Mucosa of descending colon (tissue), 3 donors: ENCODE data around the gene POMZP3. TPM values are rescaled to one million over a fixed set of nuclear protein-coding genes. Genes with fewer than 3 reads are reported as not detected.
"Not testable (repeated sequence)": the region's sequence is repeated elsewhere in the genome, so short reads cannot be mapped to it uniquely, and the experiment has no call there.

ENCODE experiments used
- ATAC-seq: fragments of 200-7000 bp; cut with Tn5 transposase; one replicate; pipeline ENCODE4 v1.9.1; 2020; ENCODE audit warnings: mild to moderate bottlenecking, moderate library complexity
- DNase-seq, 3 donors: peaks; one replicate each; pipeline ENCODE4 v3.0.0-alpha.2; 2020
- H3K36me3 ChIP-seq: fragments of 200-600 bp; one replicate; pipeline ENCODE4 v1.8.0; 2021; ENCODE audit warnings: low read depth, mild to moderate bottlenecking
- H3K4me1 ChIP-seq: fragments of 200-600 bp; one replicate; pipeline ENCODE4 v1.8.0; 2021; ENCODE audit warnings: low read depth, mild to moderate bottlenecking
- H3K4me3 ChIP-seq: fragments of 200-600 bp; one replicate; pipeline ENCODE4 v1.8.0; 2021; ENCODE audit warnings: mild to moderate bottlenecking
- H3K9me3 ChIP-seq: fragments of 200-600 bp; one replicate; pipeline ENCODE4 v1.8.0; 2021; ENCODE audit warnings: mild to moderate bottlenecking
- intact Hi-C, 2 donors: fragments of 100-400 bp; cut with DNase I in 1 of 2; cut with micrococcal nuclease in 1 of 2; formaldehyde crosslinking; loops; one replicate each; pipeline versions ENCODE4 v1.11.0 to v1.11.1; 2022; cut with DNase I, micrococcal nuclease
- total RNA-seq, 3 donors: library from RNA; stranded (reverse); fragmentation: NEBNext Ultra II Directional in 2 of 3; extraction: Animal tissue kit (Norgen Biotek cat#: 25700) in 2 of 3; gene quantifications; one replicate each; pipeline versions ENCODE4 v1.2.1 to v1.2.4, GENCODE V29; 2021 to 2023
- donor health status: DM: no; HTN: no; CAD: no; lungs with moderate emphysema.
- donor health status: DM: no; HTN: no; CAD: no.
- donor health status: DM: no; HTN: yes; CAD: no.

POMZP3 gene
- total RNA-seq, 3 donors from 2014 or later = 10.9 to 17.4 (median 17.3) TPM

GRCh38 chr7:76600650-76601049 lies 26.4 kb downstream of the POMZP3 start:
- H3K4me1 ChIP-seq, DNase-seq, H3K4me3 ChIP-seq, H3K9me3 ChIP-seq, H3K36me3 ChIP-seq, ATAC-seq, intact Hi-C loops: not testable (repeated sequence)

- ATAC-seq = peak; percentile 72
- DNase-seq, intact Hi-C loops, H3K4me1 ChIP-seq, H3K4me3 ChIP-seq, H3K9me3 ChIP-seq, H3K36me3 ChIP-seq: not testable (repeated sequence)
Measured at GRCh38 chr7:76600116-76600482, 27.0 kb downstream of the POMZP3 start.

- H3K4me1 ChIP-seq, H3K4me3 ChIP-seq, H3K9me3 ChIP-seq, ATAC-seq, H3K36me3 ChIP-seq, intact Hi-C loops, DNase-seq: not testable (repeated sequence)
Measured at GRCh38 chr7:76598590-76599264, 28.4 kb downstream of the POMZP3 start.

- H3K4me3 ChIP-seq, H3K36me3 ChIP-seq, ATAC-seq, H3K9me3 ChIP-seq, intact Hi-C loops, DNase-seq, H3K4me1 ChIP-seq: not testable (repeated sequence)
Measured at GRCh38 chr7:76597288-76597687, 29.8 kb downstream of the POMZP3 start.

GRCh38 chr7:76592694-76593093 lies 34.4 kb downstream of the POMZP3 start:
- H3K9me3 ChIP-seq, intact Hi-C loops, H3K36me3 ChIP-seq, H3K4me3 ChIP-seq: not testable (repeated sequence)
- H3K4me1 ChIP-seq = peaks cover 16% of the 10 kb centered on the region
- peak in 2 of 3 donors; percentile 39 to 62 for DNase-seq
- ATAC-seq = peak; percentile 79

- DNase-seq (peak; percentile 61 to 79 (median 73)), ATAC-seq (peak; percentile 67)
- H3K4me3 ChIP-seq, H3K36me3 ChIP-seq, H3K9me3 ChIP-seq, intact Hi-C loops: not testable (repeated sequence)
- peaks cover 16% of the 10 kb centered on the region for H3K4me1 ChIP-seq
Measured at GRCh38 chr7:76591602-76592304, 35.3 kb downstream of the POMZP3 start.

GRCh38 chr7:76591033-76591432 lies 36.0 kb downstream of the POMZP3 start:
- H3K9me3 ChIP-seq, ATAC-seq, intact Hi-C loops, H3K36me3 ChIP-seq, H3K4me3 ChIP-seq: not testable (repeated sequence)
- peaks cover 16% of the 10 kb centered on the region for H3K4me1 ChIP-seq
- peak in 1 of 3 donors; percentile 32 for DNase-seq

GRCh38 chr7:76588586-76588985 lies 38.5 kb downstream of the POMZP3 start:
- H3K4me1 ChIP-seq = peaks cover 22% of the 10 kb centered on the region
- DNase-seq, H3K36me3 ChIP-seq, H3K4me3 ChIP-seq, intact Hi-C loops, H3K9me3 ChIP-seq: not testable (repeated sequence)
- peak; percentile 61 for ATAC-seq

GRCh38 chr7:76586585-76587315 lies 40.3 kb downstream of the POMZP3 start:
- peaks cover 24% of the 10 kb centered on the region for H3K4me1 ChIP-seq
- H3K9me3 ChIP-seq, H3K36me3 ChIP-seq, H3K4me3 ChIP-seq, intact Hi-C loops, ATAC-seq, DNase-seq: not testable (repeated sequence)

- H3K9me3 ChIP-seq, H3K36me3 ChIP-seq, H3K4me3 ChIP-seq, DNase-seq, intact Hi-C loops: not testable (repeated sequence)
- peaks cover 20% of the 10 kb centered on the region for H3K4me1 ChIP-seq
- peak; percentile 6 for ATAC-seq
Measured at GRCh38 chr7:76583636-76584281, 43.3 kb downstream of the POMZP3 start.

- ATAC-seq = peak; percentile 99
- H3K4me3 ChIP-seq, H3K9me3 ChIP-seq, intact Hi-C loops, H3K36me3 ChIP-seq: not testable (repeated sequence)
- H3K4me1 ChIP-seq = peaks cover 16% of the 10 kb centered on the region
- peak; percentile 59 to 87 (median 64) for DNase-seq
Measured at GRCh38 chr7:76582848-76583631, 44.0 kb downstream of the POMZP3 start.

- intact Hi-C loops = not testable (repeated sequence)
Measured at GRCh38 chr7:76575919-76576655, 51.0 kb downstream of the POMZP3 start.

GRCh38 chr7:76575431-76575830 lies 51.6 kb downstream of the POMZP3 start:
- H3K9me3 ChIP-seq, DNase-seq, H3K4me1 ChIP-seq, intact Hi-C loops, H3K36me3 ChIP-seq, H3K4me3 ChIP-seq, ATAC-seq: not testable (repeated sequence)

More at GRCh38 chr7:76575919-76576655, 51.0 kb downstream of the POMZP3 start:
- not testable (repeated sequence) for H3K4me3 ChIP-seq, H3K36me3 ChIP-seq, H3K9me3 ChIP-seq, H3K4me1 ChIP-seq, DNase-seq
- ATAC-seq = peak; percentile 52
